PC-3 (cell line): Measurements from ENCODE around the gene CD9. TPM values are rescaled to one million over a fixed set of nuclear protein-coding genes. Genes with fewer than 3 reads are reported as not detected.

Experiments used
- ATAC-seq: fragments of 200-7000 bp; cut with Tn5 transposase; 2 replicates; pipeline ENCODE4 v1.9.1; 2020; ENCODE audit warnings: mild to moderate bottlenecking, moderate library complexity
- BruUV-seq: library from RNA; stranded (reverse); fragments of 400-500 nt; replicated peaks from 2 replicates; lab custom pipeline; 2021; lab: Mats Ljungman, UMichigan
- CTCF ChIA-PET: fragments of 300-600 bp; sonication (Branson Sonifier 250); formaldehyde crosslinking; loops from one replicate; lab custom pipeline; 2022; ENCODE audit warnings: antibody characterized with exemption; lab: Charles Lee
- POLR2A ChIA-PET: fragments of 300-600 bp; sonication (Branson Sonifier 250); formaldehyde crosslinking; loops from one replicate; lab custom pipeline; 2022; ENCODE audit warnings: antibody characterized with exemption; ENCODE audit not compliant: unreplicated experiment; lab: Charles Lee
- DNase-seq: peaks from one replicate; pipeline ENCODE4 v3.0.0-alpha.2; 2015
- H2AFZ ChIP-seq: fragments of 300-600 bp; sonication (generic); 2 replicates; pipeline ENCODE4 v1.6.0; 2016; ENCODE audit warnings: antibody characterized with exemption, low read length
- H3F3A ChIP-seq: fragments of 300-600 bp; sonication (generic); one replicate; pipeline ENCODE4 v1.6.0; 2017; ENCODE audit warnings: antibody characterized with exemption, low read length, control low read depth, mild to moderate bottlenecking; ENCODE audit not compliant: unreplicated experiment
- H3K27ac ChIP-seq: fragments of 300-600 bp; sonication (generic); 2 replicates; pipeline ENCODE4 v1.5.1; 2016; ENCODE audit warnings: mild to moderate bottlenecking, low read length
- H3K27me3 ChIP-seq: fragments of 300-600 bp; sonication (generic); 2 replicates; pipeline ENCODE4 v1.6.1; 2016; ENCODE audit warnings: low read length, mixed read lengths
- H3K36me3 ChIP-seq: fragments of 300-600 bp; sonication (generic); 2 replicates; pipeline ENCODE4 v1.6.1; 2016; ENCODE audit warnings: low read depth, mixed run types, low read length, mixed read lengths
- H3K4me1 ChIP-seq: fragments of 300-600 bp; sonication (generic); 2 replicates; pipeline ENCODE4 v1.5.1; 2016; ENCODE audit warnings: low read length; ENCODE audit not compliant: insufficient read depth
- H3K4me2 ChIP-seq: fragments of 300-600 bp; sonication (generic); 2 replicates; pipeline ENCODE4 v1.6.0; 2016; ENCODE audit warnings: low read length
- H3K4me3 ChIP-seq: fragments of 300-600 bp; sonication (generic); 2 replicates; pipeline ENCODE4 v1.5.1; 2016; ENCODE audit warnings: mild to moderate bottlenecking, low read length, mixed read lengths
- H3K79me2 ChIP-seq: fragments of 300-600 bp; sonication (generic); 2 replicates; pipeline ENCODE4 v1.6.1; 2017; ENCODE audit warnings: low read length, mixed read lengths
- H3K9ac ChIP-seq: fragments of 300-600 bp; sonication (generic); 2 replicates; pipeline ENCODE4 v1.6.0; 2016; ENCODE audit warnings: mild to moderate bottlenecking, low read length
- H3K9me2 ChIP-seq: fragments of 300-600 bp; sonication (generic); replicated peaks from 2 replicates; pipeline ENCODE4 v1.6.1; 2016; ENCODE audit warnings: mixed run types, low read length, mixed read lengths
- H3K9me3 ChIP-seq: fragments of 300-600 bp; sonication (generic); 2 replicates; pipeline ENCODE4 v1.6.1; 2016; ENCODE audit warnings: low read length, mixed read lengths
- H4K20me1 ChIP-seq: fragments of 300-600 bp; sonication (generic); 2 replicates; pipeline ENCODE4 v1.6.1; 2016; ENCODE audit warnings: low read length, mixed read lengths
- CTCF ChIP-seq: fragments of 300-600 bp; sonication (generic); conservative IDR thresholded peaks from 2 replicates; pipeline ENCODE4 v1.5.1; 2017; ENCODE audit warnings: antibody characterized with exemption, low read depth, mild to moderate bottlenecking, low read length
- EZH2 ChIP-seq: fragments of 300-600 bp; sonication (generic); IDR thresholded peaks from one replicate; pipeline ENCODE4 v1.6.1; 2017; ENCODE audit warnings: antibody characterized with exemption, mild to moderate bottlenecking, low read length; ENCODE audit not compliant: unreplicated experiment
- EZH2phosphoT487 ChIP-seq: fragments of 300-600 bp; sonication (generic); IDR thresholded peaks from 2 replicates; pipeline ENCODE4 v1.6.1; 2018; ENCODE audit warnings: mild to moderate bottlenecking, antibody characterized with exemption, low read length, borderline replicate concordance
- intact Hi-C: fragments of 100-400 bp; cut with micrococcal nuclease; formaldehyde crosslinking; loops from 2 replicates; pipeline ENCODE4 v1.9.0; 2023
- total RNA-seq: library from RNA; depleted of rRNA; stranded (reverse); fragments of >200 nt; gene quantifications from 2 replicates; pipeline ENCODE4 v1.2.3, GENCODE V29; 2014

CD9 gene
- total RNA-seq, 1 experiment from 2014 or later: 174 TPM

- intact Hi-C loops: no loop called here
- Histone ChIP-seq H3K27me3 (no peaks in the 10 kb centered on the region), H3K4me2 (peak overlapping the region; percentile 82), H3K9me2 (no peaks in the 10 kb centered on the region), H3K36me3 (peaks cover 30% of the 10 kb centered on the region), H2AFZ (no peak overlapping the region), H3K79me2 (peaks cover 43% of the 10 kb centered on the region), H3K4me1 (peaks cover 65% of the 10 kb centered on the region), H3K9me3 (no peaks in the 10 kb centered on the region), H3F3A (peaks cover 9% of the 10 kb centered on the region), H3K9ac (peak overlapping the region; percentile 86), H3K27ac (peak overlapping the region; percentile 99), H3K4me3 (peak overlapping the region; percentile 52; the same call in 1 of the 2 replicates), H4K20me1 (no peaks in the 10 kb centered on the region)
- BruUV-seq: no TSS peak
- POLR2A ChIA-PET: interaction anchor here (1.2 to 1.9 kb wide), 3 partner anchors 30 to 49 kb away, joined by 3 to 7 read pairs (median 3); partner anchors contain the start of gene CD9
- ATAC-seq (no peak; the same call in 1 of the 2 replicates), DNase-seq (peak; percentile 47)
- CTCF ChIA-PET: interaction anchor here (1.0 to 1.2 kb wide), 4 partner anchors 30 to 50 kb away, joined by 3 to 15 read pairs (median 4); no protein-coding TSS in a partner anchor
- TF ChIP-seq EZH2 (no peak), CTCF (no peak), EZH2phosphoT487 (no peak)
These were observed 30.3 kb downstream of the CD9 start for GRCh38 chr12:6230321-6231110.

GRCh38 chr12:6231359-6232268, 31.4 kb downstream of the CD9 start:
- Histone ChIP-seq H3K4me3 (no peak overlapping the region), H3K27me3 (no peaks in the 10 kb centered on the region), H3K9me2 (no peaks in the 10 kb centered on the region), H3K36me3 (peaks cover 29% of the 10 kb centered on the region), H2AFZ (no peak overlapping the region), H3F3A (peaks cover 9% of the 10 kb centered on the region), H3K79me2 (peaks cover 34% of the 10 kb centered on the region), H3K9me3 (no peaks in the 10 kb centered on the region), H3K4me1 (peaks cover 69% of the 10 kb centered on the region), H3K4me2 (peak overlapping the region; percentile 82), H3K27ac (peak overlapping the region; percentile 99), H3K9ac (no peak overlapping the region), H4K20me1 (no peaks in the 10 kb centered on the region)
- TF ChIP-seq CTCF: no peak
- peak; percentile 41 for DNase-seq
- CTCF ChIA-PET: no interaction called here
- no peak for ATAC-seq
- no TSS peak for BruUV-seq
- POLR2A ChIA-PET: no interaction called here
- intact Hi-C loops: no loop called here
